SK-N-MC (cell line): ENCODE results near the gene PLK5.

Experiments
- DNase-seq: peaks from one replicate; pipeline ENCODE4 v3.0.0-alpha.2; 2011; ENCODE audit warnings: low read depth, low spot score
- H3K27ac ChIP-seq: fragments of 200-600 bp; sonication (generic); 2 replicates; pipeline ENCODE4 v1.5.1; 2016; ENCODE audit warnings: mixed run types
- H3K36me3 ChIP-seq: fragments of 200-600 bp; sonication (generic); 2 replicates; pipeline ENCODE4 v1.6.1; 2017; ENCODE audit warnings: antibody characterized with exemption, low read length, mixed read lengths; ENCODE audit not compliant: insufficient read depth
- H3K4me3 ChIP-seq: fragments of 200-600 bp; sonication (generic); 2 replicates; pipeline ENCODE4 v1.5.1; 2016
- H3K9ac ChIP-seq: fragments of 200-600 bp; sonication (generic); 2 replicates; pipeline ENCODE4 v1.8.0; 2017; ENCODE audit warnings: mixed run types, mixed read lengths; ENCODE audit not compliant: insufficient read length
- H3K9me3 ChIP-seq: fragments of 200-600 bp; sonication (generic); 2 replicates; pipeline ENCODE4 v1.6.1; 2017; ENCODE audit warnings: low read depth, mild to moderate bottlenecking, antibody characterized with exemption, low read length, moderate library complexity, mixed read lengths
- EZH2 ChIP-seq: fragments of 200-600 bp; sonication (generic); IDR thresholded peaks from one replicate; pipeline ENCODE4 v1.6.1; 2017; ENCODE audit warnings: antibody characterized with exemption
- FOXP2 ChIP-seq: optimal IDR thresholded peaks from 2 replicates; pipeline ENCODE3; 2011; ENCODE audit warnings: mild to moderate bottlenecking, moderate library complexity; ENCODE audit not compliant: insufficient read depth; ENCODE audit errors: extremely low read length, control extremely low read depth
- POLR2AphosphoS5 ChIP-seq: IDR thresholded peaks from 2 replicates; pipeline ENCODE4 v1.6.1; 2012; ENCODE audit warnings: mild to moderate bottlenecking, low read depth, low read length, borderline replicate concordance

Gene PLK5

DNA sequence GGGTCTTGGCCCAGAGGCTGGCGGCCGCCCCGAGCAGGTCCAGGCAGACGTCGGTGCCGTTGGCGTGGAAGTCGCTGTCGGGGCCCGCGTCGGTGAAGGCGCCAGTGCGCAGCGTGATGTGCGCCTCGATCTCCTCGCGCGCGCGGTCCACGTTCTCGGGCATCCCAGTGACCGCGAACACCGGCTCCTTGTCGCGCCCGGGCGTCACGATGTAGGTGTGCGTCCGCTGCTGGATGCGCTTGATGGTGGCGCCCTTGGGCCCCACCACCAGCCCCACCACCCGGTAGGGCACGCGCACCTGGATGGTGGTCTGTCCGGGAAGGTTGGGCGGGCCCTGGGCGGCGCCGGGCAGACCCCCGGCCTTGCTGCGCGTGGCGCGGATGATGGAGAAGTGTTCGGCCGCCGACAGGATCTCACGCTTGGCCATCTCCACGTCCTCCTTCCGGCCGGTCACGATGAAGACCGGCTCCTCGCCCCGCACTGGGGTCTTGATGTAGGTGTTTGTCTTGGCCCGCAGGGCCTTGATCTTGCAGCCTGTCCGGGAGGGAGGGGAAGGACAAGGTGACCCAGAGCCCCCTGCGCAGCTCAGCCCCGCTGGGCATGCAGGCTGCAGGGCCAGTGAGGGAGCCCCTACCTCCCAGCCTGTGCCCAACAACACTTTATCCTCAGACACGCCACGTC lies 32.7 kb downstream of the PLK5 start:
- no peak overlapping the region for H3K4me3 ChIP-seq
- H3K27ac ChIP-seq: no peak overlapping the region
- no peaks in the 10 kb centered on the region for H3K9me3 ChIP-seq
- no peak overlapping the region for H3K9ac ChIP-seq
- no peak for TF ChIP-seq FOXP2
- TF ChIP-seq EZH2: no peak
- TF ChIP-seq POLR2AphosphoS5: no peak
- DNase-seq: no peak
- H3K36me3 ChIP-seq: peaks cover 5% of the 10 kb centered on the region; the same call in 1 of the 2 replicates

- H3K36me3 ChIP-seq: peaks cover 5% of the 10 kb centered on the region; the same call in 1 of the 2 replicates
- no peak for DNase-seq
- TF ChIP-seq EZH2: no peak
- no peak for TF ChIP-seq FOXP2
- no peak for TF ChIP-seq POLR2AphosphoS5
- no peaks in the 10 kb centered on the region for H3K9me3 ChIP-seq
- no peak overlapping the region for H3K27ac ChIP-seq
- H3K9ac ChIP-seq: no peak overlapping the region
- H3K4me3 ChIP-seq: no peak overlapping the region
These were observed 34.7 kb downstream of the PLK5 start for GRCh38 chr19:1558552-1558951.

GRCh38 chr19:1560286-1560882 lies 36.5 kb downstream of the PLK5 start:
- no peak overlapping the region for H3K9ac ChIP-seq
- TF ChIP-seq POLR2AphosphoS5 (no peak), FOXP2 (no peak), EZH2 (no peak)

GRCh38 chr19:1561236-1561842 lies 37.5 kb downstream of the PLK5 start:
- no peak overlapping the region for H3K4me3 ChIP-seq
- no peak overlapping the region for H3K27ac ChIP-seq
- no peak overlapping the region for H3K9ac ChIP-seq
- no peak for DNase-seq
- H3K36me3 ChIP-seq: peaks cover 8% of the 10 kb centered on the region; the same call in 1 of the 2 replicates
- no peak for TF ChIP-seq EZH2
- no peak for TF ChIP-seq POLR2AphosphoS5
- TF ChIP-seq FOXP2: no peak
- no peaks in the 10 kb centered on the region for H3K9me3 ChIP-seq

More at GRCh38 chr19:1560286-1560882, 36.5 kb downstream of the PLK5 start:
- Histone ChIP-seq H3K4me3 (no peak overlapping the region), H3K27ac (no peak overlapping the region), H3K9me3 (no peaks in the 10 kb centered on the region), H3K36me3 (peaks cover 6% of the 10 kb centered on the region; the same call in 1 of the 2 replicates)
- DNase-seq: no peak

DNA sequence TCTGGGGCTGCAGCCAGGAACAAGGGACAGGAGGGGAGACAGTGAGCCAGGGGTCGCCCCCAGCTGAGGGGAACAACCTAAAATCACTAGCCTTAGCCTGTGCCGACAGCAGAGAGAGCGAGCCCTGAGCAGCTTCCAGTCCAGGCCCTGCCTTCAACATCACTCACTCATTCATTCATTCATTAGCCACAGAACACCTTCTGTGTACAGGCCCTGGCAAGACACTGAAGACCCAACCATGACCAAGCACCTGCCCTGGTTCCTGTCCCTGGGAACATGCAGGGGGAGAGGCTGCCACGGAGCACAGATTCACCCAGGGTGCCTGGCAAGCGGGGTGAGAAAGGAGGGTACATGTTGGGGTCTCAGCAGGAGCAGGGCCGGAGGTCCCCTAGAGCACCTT lies 39.4 kb downstream of the PLK5 start:
- Histone ChIP-seq H3K4me3 (no peak overlapping the region), H3K36me3 (peaks cover 3% of the 10 kb centered on the region; the same call in 1 of the 2 replicates), H3K27ac (no peak overlapping the region), H3K9ac (no peak overlapping the region), H3K9me3 (no peaks in the 10 kb centered on the region)
- no peak for TF ChIP-seq POLR2AphosphoS5
- no peak for DNase-seq

DNA sequence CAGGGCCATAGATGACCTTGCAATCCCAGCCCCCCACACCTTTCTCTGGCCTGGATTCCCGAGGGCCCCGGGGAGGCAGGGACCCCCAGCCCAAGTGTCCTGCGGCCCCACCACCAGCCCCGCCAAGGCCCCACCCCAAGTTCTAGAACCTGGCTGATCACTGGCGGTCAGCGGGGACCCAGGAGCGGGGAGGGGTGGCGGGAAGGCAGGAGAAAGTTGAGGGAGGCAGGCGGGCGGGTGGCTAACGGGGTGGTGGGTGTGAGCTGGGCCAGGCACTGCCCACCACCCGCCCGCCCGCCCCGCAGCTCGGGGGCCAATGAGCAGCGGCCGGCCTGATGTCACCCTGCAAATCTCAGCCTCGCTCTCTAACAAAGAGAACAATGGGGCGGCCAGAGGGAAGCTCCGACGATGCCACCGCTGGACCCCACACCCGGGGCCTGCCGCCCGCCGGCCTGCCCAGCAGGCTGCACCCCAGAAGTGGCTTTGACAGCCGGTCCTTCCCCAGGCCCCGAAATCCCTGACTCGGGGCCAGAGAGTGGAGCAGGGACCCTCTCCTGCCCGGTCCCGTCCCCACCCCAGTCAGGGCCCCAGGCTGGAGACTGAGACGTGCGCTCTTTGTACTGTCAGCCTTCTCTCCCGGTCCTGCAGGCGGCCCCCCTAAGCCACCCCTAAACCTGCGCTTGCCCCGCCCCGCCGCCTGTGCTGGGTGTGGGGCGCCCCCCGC lies 42.7 kb downstream of the PLK5 start:
- Histone ChIP-seq H3K4me3 (peak overlapping the region; percentile 90), H3K9ac (peak overlapping the region; percentile 89), H3K9me3 (no peaks in the 10 kb centered on the region), H3K36me3 (peaks cover 3% of the 10 kb centered on the region; the same call in 1 of the 2 replicates), H3K27ac (peak overlapping the region; percentile 42; the same call in 1 of the 2 replicates)
- DNase-seq: no peak
- no peak for TF ChIP-seq EZH2
- TF ChIP-seq POLR2AphosphoS5: peak; percentile 16; the same call in 1 of the 2 replicates
- no peak for TF ChIP-seq FOXP2

GRCh38 chr19:1567116-1567847 lies 43.4 kb downstream of the PLK5 start:
- no peak for DNase-seq
- Histone ChIP-seq H3K27ac (peak overlapping the region; percentile 42; the same call in 1 of the 2 replicates), H3K9ac (peak overlapping the region; percentile 89), H3K4me3 (peak overlapping the region; percentile 90), H3K9me3 (no peaks in the 10 kb centered on the region), H3K36me3 (peaks cover 3% of the 10 kb centered on the region; the same call in 1 of the 2 replicates)
- TF ChIP-seq POLR2AphosphoS5: no peak
- no peak for TF ChIP-seq FOXP2
- TF ChIP-seq EZH2: no peak
